Activated CD4-positive, alpha-beta T cell treated with anti-CD3 and anti-CD28 coated beads, Interleukin-2, amount 50 U/mL, for 48 hours (primary cell): ENCODE measurements around the gene PELI2.

Source experiments
- DNase-seq, 2 experiments: peaks; one replicate each; pipeline ENCODE4 v3.0.0-alpha.2; 2020

Gene PELI2

DNA sequence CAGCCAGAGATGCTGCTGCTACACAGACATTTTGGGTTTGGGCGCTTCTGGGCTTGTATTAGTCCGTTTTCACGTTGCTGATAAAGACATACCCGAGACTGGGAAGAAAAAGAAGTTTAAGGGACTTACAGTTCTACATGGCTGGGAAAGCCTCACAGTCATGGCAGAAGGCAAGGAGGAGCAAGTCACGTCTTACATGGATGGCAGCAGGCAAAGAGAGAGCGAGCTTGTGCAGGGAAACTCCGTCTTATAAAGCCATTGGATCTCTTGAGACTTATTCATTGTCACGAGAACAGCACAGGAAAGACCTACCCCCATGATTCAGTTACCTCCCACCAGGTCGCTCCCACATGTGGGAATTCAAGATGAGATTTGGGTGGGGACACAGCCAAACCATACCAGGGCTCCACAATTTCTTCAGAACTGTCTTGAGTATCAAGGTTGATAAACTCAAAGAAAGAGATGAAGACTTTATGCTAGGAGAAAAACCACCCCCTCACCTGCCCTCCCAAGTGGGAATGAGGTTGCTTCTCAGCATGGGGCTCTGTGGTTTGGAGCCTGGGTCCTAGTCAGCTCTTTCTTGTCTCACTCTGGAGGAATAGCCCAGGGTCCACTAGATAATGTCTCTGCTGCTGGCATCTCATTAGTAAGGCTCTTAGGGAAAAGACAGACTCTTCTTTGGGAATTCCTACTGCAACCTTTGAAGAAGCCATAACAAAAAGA lies 200.3 kb downstream of the PELI2 start:
- no peak for DNase-seq

DNA sequence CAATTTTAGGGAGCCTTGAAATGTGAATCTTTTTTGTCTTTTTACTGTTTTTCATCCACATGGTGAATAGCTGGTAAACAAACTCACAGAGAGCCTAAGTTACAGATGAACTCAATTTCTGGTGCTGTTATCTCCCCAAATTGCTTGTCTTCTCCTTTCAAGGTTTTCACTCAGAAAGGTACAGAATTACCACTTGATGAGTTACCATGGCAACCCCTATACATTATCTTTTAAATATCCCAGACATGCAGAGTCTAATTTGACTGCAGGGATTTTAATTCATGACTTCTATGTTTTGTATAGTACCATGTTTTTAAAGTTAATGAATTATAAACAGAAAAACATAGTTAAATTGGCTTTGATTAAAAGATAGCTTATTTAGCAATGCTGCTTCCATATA lies 203.7 kb downstream of the PELI2 start:
- DNase-seq: no peak

GRCh38 chr14:56322531-56322930 lies 204.3 kb downstream of the PELI2 start:
- no peak for DNase-seq

DNA sequence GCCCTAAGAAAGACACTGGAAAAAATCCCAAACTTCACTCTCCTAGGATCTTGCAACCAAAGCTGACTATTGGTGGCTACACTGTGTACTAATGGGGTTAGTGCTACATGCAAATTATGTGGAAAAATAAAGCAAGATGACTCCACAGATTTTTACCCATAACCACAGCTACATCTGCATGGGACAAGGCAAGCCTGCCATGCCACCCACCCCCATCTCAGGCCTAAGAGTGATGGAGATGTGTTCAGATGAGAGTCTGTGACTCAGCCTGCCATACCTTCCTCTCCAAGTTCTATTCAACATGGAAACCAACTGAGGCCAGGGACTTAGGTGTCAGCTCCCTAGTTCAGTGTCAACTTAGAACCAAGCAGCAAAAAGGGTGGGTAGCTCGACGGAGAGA lies 206.2 kb downstream of the PELI2 start:
- DNase-seq: no peak

DNA sequence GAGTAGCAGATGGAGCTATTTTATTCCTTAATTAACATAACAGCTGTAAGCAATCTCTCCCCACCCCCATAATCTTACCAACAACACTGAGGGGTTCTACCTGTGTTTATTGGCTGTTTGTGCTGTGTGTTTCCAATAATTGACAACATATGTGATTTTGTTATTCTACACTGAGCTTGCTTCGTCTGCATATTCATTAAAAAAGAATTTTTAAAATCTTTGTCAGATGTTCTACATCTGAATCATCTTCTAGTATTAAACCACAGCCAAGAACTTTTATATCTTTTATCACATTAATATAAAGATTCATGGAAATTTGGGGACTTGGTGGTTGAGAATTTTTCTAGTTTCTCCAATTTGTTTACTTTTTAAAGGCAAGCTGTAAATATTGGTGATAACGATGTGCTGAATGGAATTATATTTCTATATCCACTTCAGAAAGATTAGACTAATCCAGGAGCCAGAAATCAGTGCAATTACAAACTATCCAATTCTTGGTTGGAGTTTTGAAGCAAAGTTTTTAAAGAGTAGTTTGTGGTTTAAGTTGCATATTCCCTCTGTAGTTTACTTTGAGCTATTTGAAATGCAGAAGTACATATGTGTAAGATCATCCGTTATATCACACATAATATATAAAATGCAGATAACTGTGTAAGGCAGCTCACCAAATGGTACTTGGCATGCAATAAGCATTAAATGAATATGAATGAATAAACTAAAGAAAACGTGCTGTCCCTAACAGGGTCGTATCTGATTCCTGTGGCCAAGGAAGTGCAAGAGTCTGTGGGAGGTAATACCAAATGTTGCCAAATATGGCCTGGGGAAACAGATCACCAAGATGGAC lies 206.9 kb downstream of the PELI2 start:
- no peak for DNase-seq

GRCh38 chr14:56328021-56328420 lies 209.8 kb downstream of the PELI2 start:
- no peak for DNase-seq

DNA sequence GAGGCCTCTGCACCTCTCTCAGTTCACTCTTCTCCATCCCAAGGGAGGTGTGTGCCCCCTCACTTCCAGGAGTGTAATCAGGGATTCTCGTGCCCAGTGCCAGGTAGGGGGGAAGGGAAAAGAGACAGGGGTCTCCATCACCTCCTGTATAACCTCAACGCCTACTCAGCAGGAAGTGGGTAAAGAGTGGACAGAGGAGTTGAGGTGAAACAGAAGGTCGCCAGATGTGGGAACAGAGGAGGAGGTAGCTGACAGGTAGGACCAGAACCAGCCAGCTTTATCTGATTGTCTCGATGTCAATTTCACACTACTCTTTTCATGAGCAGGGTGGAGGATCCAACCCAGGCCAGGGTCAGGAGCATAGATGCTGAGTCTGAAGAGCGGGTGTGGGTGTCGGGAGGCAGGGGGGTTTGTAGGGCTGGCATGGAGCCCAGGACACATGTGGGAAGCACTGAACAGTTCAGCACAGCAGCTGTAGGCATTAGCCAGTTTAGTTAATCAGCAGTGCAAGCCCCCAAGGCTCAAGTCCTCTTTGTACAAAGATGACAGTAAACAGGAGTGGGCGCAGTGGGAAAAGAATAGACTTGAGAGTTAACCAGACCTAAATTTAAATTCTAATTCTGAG lies 213.5 kb downstream of the PELI2 start:
- no peak for DNase-seq

GRCh38 chr14:56333359-56334292 lies 215.4 kb downstream of the PELI2 start:
- DNase-seq: no peak

- DNase-seq: no peak
These were observed 216.2 kb downstream of the PELI2 start for GRCh38 chr14:56334458-56334857.

DNA sequence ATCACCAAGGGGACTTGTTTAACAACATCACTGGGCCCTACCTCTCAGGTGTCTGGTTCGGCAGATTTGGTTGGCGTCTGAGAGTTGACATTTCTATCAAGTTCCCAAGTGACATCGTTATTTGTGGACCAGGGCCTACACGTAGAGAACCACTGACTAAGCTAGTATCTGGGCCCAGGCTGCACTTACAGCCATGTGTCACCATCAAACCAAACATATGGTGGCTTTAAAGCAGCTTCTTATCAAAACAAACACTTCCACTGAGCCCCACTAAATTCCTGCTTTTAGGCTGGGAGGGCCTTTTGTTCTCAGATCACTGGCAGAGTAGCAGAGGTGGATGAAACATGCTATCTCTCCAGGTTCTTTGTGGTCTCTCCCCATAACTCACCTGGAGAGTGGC lies 220.5 kb downstream of the PELI2 start:
- DNase-seq: no peak

DNA sequence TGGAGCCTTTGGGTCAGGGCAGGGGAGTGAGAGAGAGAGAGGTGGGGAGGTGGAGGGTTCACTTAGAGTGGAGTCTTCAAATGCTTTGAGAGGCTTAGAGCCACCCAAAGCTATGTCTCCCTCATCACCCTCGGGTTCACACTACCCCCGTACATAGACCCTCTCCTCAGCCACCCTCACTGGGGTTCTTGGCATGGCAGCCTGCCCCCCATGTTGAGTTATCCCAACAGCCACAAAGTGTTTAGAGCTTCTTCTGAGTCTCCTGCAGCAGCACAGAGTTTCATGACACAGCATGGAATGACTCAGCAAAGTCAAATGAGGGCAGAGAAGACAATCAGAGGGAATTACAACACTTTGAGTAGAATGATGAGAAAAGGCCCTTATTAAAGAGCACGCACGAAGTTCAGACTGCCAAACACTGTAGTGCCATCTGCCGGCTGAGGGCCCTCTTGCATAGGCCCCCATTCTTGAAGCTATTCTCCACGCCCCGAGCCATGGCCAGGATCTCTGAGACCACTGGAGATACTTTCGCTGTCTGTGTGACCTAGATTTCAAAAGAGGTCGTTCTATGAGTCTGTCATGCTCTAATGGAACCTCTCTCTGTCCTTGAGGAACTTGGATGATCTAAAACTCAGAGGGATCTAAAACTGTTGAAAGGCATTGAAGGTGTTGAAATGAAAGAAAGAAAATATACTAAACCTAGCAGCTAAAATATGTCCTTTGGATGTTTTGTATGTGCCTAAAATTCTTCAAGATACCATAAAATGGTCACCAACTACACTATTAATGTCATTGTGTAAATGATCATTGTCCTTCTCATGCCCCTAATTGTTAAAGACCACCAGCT lies 221.9 kb downstream of the PELI2 start:
- DNase-seq: peak; percentile 45 to 61

DNA sequence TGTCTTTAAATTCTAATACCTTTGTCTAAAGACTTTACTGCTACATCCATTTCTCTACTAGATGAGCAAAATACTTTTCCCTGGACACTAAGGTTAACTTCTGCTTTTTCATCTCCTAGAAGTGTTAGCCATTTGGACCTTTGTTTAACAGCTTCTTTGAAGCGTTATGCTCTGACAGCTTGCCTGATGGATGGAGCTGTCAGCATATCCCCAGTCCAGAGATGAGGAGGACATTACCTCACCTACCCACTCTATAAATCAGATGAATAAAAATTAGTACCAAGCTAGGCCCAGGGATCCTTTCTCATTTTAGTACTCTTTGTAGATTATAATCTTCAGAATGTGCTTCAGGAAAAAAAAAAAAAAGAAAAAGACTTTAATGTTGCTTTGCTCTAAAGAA lies 222.7 kb downstream of the PELI2 start:
- no peak for DNase-seq

GRCh38 chr14:56341766-56342493 lies 223.7 kb downstream of the PELI2 start:
- no peak for DNase-seq

- no peak for DNase-seq
These were observed 224.3 kb downstream of the PELI2 start for GRCh38 chr14:56342494-56342942.

DNA sequence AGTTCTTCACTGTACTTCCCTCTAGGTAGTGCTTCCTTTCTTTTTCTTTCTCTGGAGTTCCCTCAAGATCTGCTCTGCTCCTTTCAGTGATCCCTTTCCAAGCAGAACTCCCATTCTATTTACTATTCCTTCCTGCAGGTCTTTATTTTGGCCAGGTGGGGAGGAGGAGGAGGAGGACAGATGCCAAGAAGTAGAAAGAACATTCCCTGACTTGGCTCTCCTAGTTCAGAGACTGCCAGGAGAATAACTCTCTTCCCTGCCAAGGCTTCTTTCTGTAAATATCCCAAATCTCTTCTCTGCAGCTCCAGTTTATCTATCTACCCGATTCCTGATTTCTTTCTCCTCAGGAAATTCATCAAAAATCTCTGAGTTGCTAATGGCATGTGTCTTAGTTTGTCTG lies 231.7 kb downstream of the PELI2 start:
- DNase-seq: no peak
